Neural cell (in vitro differentiated cells): ENCODE measurements around the gene MAN2B2. TPM values are rescaled to one million over a fixed set of nuclear protein-coding genes. Genes with fewer than 3 reads are reported as not detected.

Source experiments
- H2AFZ ChIP-seq: fragments of 200-600, 300-800 bp; sonication (generic), shearing (Covaris generic); 2 replicates; pipeline ENCODE4 v1.6.0; 2014; ENCODE audit warnings: low read depth, mild to moderate bottlenecking, antibody characterized with exemption, low read length, moderate library complexity
- H3F3A ChIP-seq: fragments of 200-600 bp; shearing (Covaris generic); 2 replicates; pipeline ENCODE4 v1.6.1; 2016; ENCODE audit warnings: mild to moderate bottlenecking, moderate library complexity, mixed read lengths, antibody characterized with exemption, low read length; ENCODE audit not compliant: insufficient read depth, poor library complexity, severe bottlenecking
- H3K27ac ChIP-seq: fragments of 200-600, 300-800 bp; sonication (generic), shearing (Covaris generic); 2 replicates; pipeline ENCODE4 v1.5.1; 2014; ENCODE audit warnings: mild to moderate bottlenecking, low read length, moderate library complexity
- H3K27me3 ChIP-seq: fragments of 300-800, 200-600 bp; sonication (generic), shearing (Covaris generic); 2 replicates; pipeline ENCODE4 v1.6.0; 2014; ENCODE audit warnings: mild to moderate bottlenecking, low read depth, low read length, moderate library complexity; ENCODE audit not compliant: insufficient read depth
- H3K36me3 ChIP-seq: fragments of 300-800, 200-600 bp; sonication (generic), shearing (Covaris generic); 2 replicates; pipeline ENCODE4 v1.5.1; 2014; ENCODE audit warnings: mild to moderate bottlenecking, antibody characterized with exemption, low read length, moderate library complexity; ENCODE audit not compliant: insufficient read depth
- H3K4me2 ChIP-seq: fragments of 300-800, 200-600 bp; sonication (generic), shearing (Covaris generic); 2 replicates; pipeline ENCODE4 v1.6.0; 2014; ENCODE audit warnings: mild to moderate bottlenecking, low read length
- H3K4me3 ChIP-seq: fragments of 300-800, 200-600 bp; sonication (generic), shearing (Covaris generic); 2 replicates; pipeline ENCODE4 v1.5.1; 2014; ENCODE audit warnings: mild to moderate bottlenecking, low read length, moderate library complexity
- H3K79me2 ChIP-seq: fragments of 200-600 bp; shearing (Covaris generic); replicated peaks from 2 replicates; pipeline ENCODE4 v1.6.0; 2014; ENCODE audit warnings: mild to moderate bottlenecking, low read length, moderate library complexity; ENCODE audit not compliant: insufficient read depth
- H3K9ac ChIP-seq: fragments of 300-800, 200-600 bp; sonication (generic), shearing (Covaris generic); 2 replicates; pipeline ENCODE4 v1.6.1; 2016; ENCODE audit warnings: mild to moderate bottlenecking, low read length, mixed read lengths
- H3K9me2 ChIP-seq: fragments of 200-600 bp; shearing (Covaris generic); 2 replicates; pipeline ENCODE4 v1.6.1; 2016; ENCODE audit warnings: mild to moderate bottlenecking, low read length, mixed read lengths; ENCODE audit not compliant: insufficient read depth
- H3K9me3 ChIP-seq: fragments of 200-600, 300-800 bp; sonication (generic), shearing (Covaris generic); 2 replicates; pipeline ENCODE4 v1.6.1; 2016; ENCODE audit warnings: mild to moderate bottlenecking, mixed run types, low read length, moderate library complexity, mixed read lengths
- H4K20me1 ChIP-seq: fragments of 200-600 bp; shearing (Covaris generic); 2 replicates; pipeline ENCODE4 v1.6.1; 2016; ENCODE audit warnings: mild to moderate bottlenecking, mixed run types; ENCODE audit not compliant: insufficient read depth
- CTCF ChIP-seq: fragments of 450-650 bp; IDR thresholded peaks from 2 replicates; pipeline ENCODE4 v1.5.1; 2014; ENCODE audit warnings: antibody characterized with exemption, mild to moderate bottlenecking, moderate library complexity; ENCODE audit not compliant: poor library complexity, severe bottlenecking
- EP300 ChIP-seq: fragments of 450-650 bp; conservative IDR thresholded peaks from 2 replicates; pipeline ENCODE4 v1.6.1; 2014; ENCODE audit warnings: antibody characterized with exemption, mild to moderate bottlenecking, moderate library complexity; ENCODE audit not compliant: poor library complexity, severe bottlenecking
- EZH2 ChIP-seq: fragments of 200-600, 300-800 bp; shearing (Covaris generic), sonication (generic); IDR thresholded peaks from 2 replicates; pipeline ENCODE4 v1.6.1; 2014; ENCODE audit warnings: antibody characterized with exemption, low read length, borderline replicate concordance, mild to moderate bottlenecking; ENCODE audit not compliant: insufficient read depth, poor library complexity, severe bottlenecking
- MXI1 ChIP-seq: fragments of 450-650 bp; conservative IDR thresholded peaks from 2 replicates; pipeline ENCODE4 v1.6.1; 2014; ENCODE audit warnings: antibody characterized with exemption, mild to moderate bottlenecking; ENCODE audit not compliant: poor library complexity, severe bottlenecking
- POLR2AphosphoS5 ChIP-seq: IDR thresholded peaks from 2 replicates; pipeline ENCODE4 v1.6.1; 2012
- RAD21 ChIP-seq: fragments of 450-650 bp; conservative IDR thresholded peaks from 2 replicates; pipeline ENCODE4 v1.6.1; 2014; ENCODE audit warnings: antibody characterized with exemption, mild to moderate bottlenecking, moderate library complexity
- REST ChIP-seq: IDR thresholded peaks from 2 replicates; pipeline ENCODE4 v1.6.1; 2012; ENCODE audit warnings: borderline replicate concordance
- SMC3 ChIP-seq: fragments of 450-650 bp; conservative IDR thresholded peaks from 2 replicates; pipeline ENCODE4 v1.6.1; 2014; ENCODE audit warnings: antibody characterized with exemption, mild to moderate bottlenecking, moderate library complexity; ENCODE audit not compliant: poor library complexity
- TAF1 ChIP-seq: IDR thresholded peaks from 2 replicates; pipeline ENCODE4 v1.6.1; 2012; ENCODE audit warnings: low read depth
- polyA plus RNA-seq: library from polyadenylated mRNA; depleted of rRNA; stranded (reverse); fragments of >200 nt; gene quantifications from 2 replicates; pipeline ENCODE4 v1.2.3, GENCODE V29; 2014

MAN2B2 gene
- polyA plus RNA-seq, 1 donor from 2014 or later = 7.5 TPM

- Histone ChIP-seq H3K9ac (no peak overlapping the region), H2AFZ (no peak overlapping the region), H3K36me3 (peaks cover 4% of the 10 kb centered on the region), H3K27me3 (no peaks in the 10 kb centered on the region), H3K9me2 (no peaks in the 10 kb centered on the region), H3K79me2 (no peaks in the 10 kb centered on the region), H3K27ac (no peak overlapping the region), H3F3A (no peaks in the 10 kb centered on the region), H3K4me2 (no peak overlapping the region), H3K4me3 (no peak overlapping the region), H4K20me1 (no peaks in the 10 kb centered on the region), H3K9me3 (peaks cover 7% of the 10 kb centered on the region)
- no peak for TF ChIP-seq RAD21
- TF ChIP-seq MXI1 = no peak
- TF ChIP-seq SMC3 = no peak
- TF ChIP-seq TAF1 = no peak
- no peak for TF ChIP-seq EP300
- no peak for TF ChIP-seq REST
- TF ChIP-seq EZH2 = no peak
- no peak for TF ChIP-seq POLR2AphosphoS5
- no peak for TF ChIP-seq CTCF
Measured at GRCh38 chr4:6606465-6607235, 31.7 kb downstream of the MAN2B2 start.

GRCh38 chr4:6607368-6608055 is 32.5 kb downstream of the MAN2B2 start:
- H3K4me2 ChIP-seq = no peak overlapping the region

More at GRCh38 chr4:6607368-6608055, 32.5 kb downstream of the MAN2B2 start:
- Histone ChIP-seq H3K9me2 (no peaks in the 10 kb centered on the region), H4K20me1 (no peaks in the 10 kb centered on the region), H3K27ac (no peak overlapping the region), H3K9me3 (peaks cover 7% of the 10 kb centered on the region), H3K27me3 (no peaks in the 10 kb centered on the region), H3F3A (no peaks in the 10 kb centered on the region), H3K9ac (no peak overlapping the region), H2AFZ (no peak overlapping the region), H3K4me3 (no peak overlapping the region), H3K79me2 (no peaks in the 10 kb centered on the region), H3K36me3 (peaks cover 4% of the 10 kb centered on the region)
- no peak for TF ChIP-seq EZH2
- TF ChIP-seq MXI1 = no peak
- no peak for TF ChIP-seq RAD21
- TF ChIP-seq SMC3 = no peak
- TF ChIP-seq EP300 = no peak
- no peak for TF ChIP-seq TAF1
- no peak for TF ChIP-seq REST
- TF ChIP-seq CTCF = no peak
- no peak for TF ChIP-seq POLR2AphosphoS5
